ENCODE data around the gene TFG. TPM values are rescaled to one million over a fixed set of nuclear protein-coding genes. Genes with fewer than 3 reads are reported as not detected.

Gene TFG
- total RNA-seq, 1 donor from 2014 or later = 75.0 TPM

DNA sequence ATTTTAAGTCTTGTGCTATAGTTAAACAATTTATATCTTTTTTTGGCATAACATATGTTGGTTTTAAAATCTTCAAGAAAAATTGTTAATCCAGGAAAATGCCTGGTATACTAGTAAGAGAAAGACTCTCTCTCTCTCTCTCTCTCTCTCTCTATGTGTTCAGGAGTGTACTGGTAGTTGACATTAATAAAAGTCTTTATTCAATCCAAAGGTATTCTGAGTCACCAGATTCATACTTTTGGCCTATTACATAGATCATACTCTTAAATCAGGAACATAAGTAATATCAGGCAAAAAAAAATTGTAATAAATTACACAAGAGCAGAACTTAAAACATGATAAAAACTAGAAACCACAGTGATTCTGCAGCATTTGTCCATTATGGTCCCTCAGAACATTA is 70.2 kb downstream of the TFG start:
- Mint-ChIP-seq H3K27ac (ENCODE audit: unreplicated experiment) (no peak overlapping the region), H3K9me3 (ENCODE audit: unreplicated experiment) (no peaks in the 10 kb centered on the region), H3K4me3 (ENCODE audit: unreplicated experiment) (no peak overlapping the region), H3K4me1 (ENCODE audit: low read depth, unreplicated experiment) (no peaks in the 10 kb centered on the region), H3K36me3 (ENCODE audit: unreplicated experiment) (no peaks in the 10 kb centered on the region), H3K27me3 (ENCODE audit: unreplicated experiment) (no peaks in the 10 kb centered on the region)
- no peak for DNase-seq
- no peak for TF ChIP-seq CTCF (IDR thresholded peaks at IDR 0.05; ENCODE audit: partially characterized antibody, unreplicated experiment)

GRCh38 chr3:100780071-100780622 is 70.9 kb downstream of the TFG start:
- Mint-ChIP-seq H3K27ac (ENCODE audit: unreplicated experiment) (no peak overlapping the region), H3K27me3 (ENCODE audit: unreplicated experiment) (no peaks in the 10 kb centered on the region), H3K4me1 (ENCODE audit: low read depth, unreplicated experiment) (no peaks in the 10 kb centered on the region), H3K9me3 (ENCODE audit: unreplicated experiment) (no peaks in the 10 kb centered on the region), H3K4me3 (ENCODE audit: unreplicated experiment) (no peak overlapping the region), H3K36me3 (ENCODE audit: unreplicated experiment) (no peaks in the 10 kb centered on the region)
- DNase-seq = no peak
- TF ChIP-seq CTCF (IDR thresholded peaks at IDR 0.05; ENCODE audit: partially characterized antibody, unreplicated experiment) = no peak

DNA sequence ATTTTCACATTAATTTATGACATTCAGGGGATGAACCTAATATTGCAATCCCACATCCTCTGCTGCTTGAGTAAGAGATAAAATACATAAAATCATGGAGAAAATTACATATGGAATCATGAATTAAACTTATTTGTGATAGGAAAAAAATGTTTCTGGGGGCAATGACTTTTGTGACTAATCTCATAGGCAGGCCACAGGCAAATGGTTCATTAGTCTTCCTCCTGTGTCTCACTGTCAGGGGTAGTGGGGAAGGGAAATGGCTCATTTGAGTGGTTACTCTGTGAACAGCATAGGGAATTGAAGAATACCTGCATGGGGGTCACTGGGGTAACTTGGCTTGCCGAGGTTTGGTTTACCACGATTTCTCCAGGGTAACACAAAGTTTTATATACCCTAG is 72.0 kb downstream of the TFG start:
- Mint-ChIP-seq H3K27me3 (ENCODE audit: unreplicated experiment) (no peaks in the 10 kb centered on the region), H3K27ac (ENCODE audit: unreplicated experiment) (no peak overlapping the region), H3K4me1 (ENCODE audit: low read depth, unreplicated experiment) (no peaks in the 10 kb centered on the region), H3K36me3 (ENCODE audit: unreplicated experiment) (no peaks in the 10 kb centered on the region), H3K9me3 (ENCODE audit: unreplicated experiment) (no peaks in the 10 kb centered on the region), H3K4me3 (ENCODE audit: unreplicated experiment) (no peak overlapping the region)
- no peak for DNase-seq
- no peak for TF ChIP-seq CTCF (IDR thresholded peaks at IDR 0.05; ENCODE audit: partially characterized antibody, unreplicated experiment)

GRCh38 chr3:100782348-100782747 is 73.1 kb downstream of the TFG start:
- no peak for TF ChIP-seq CTCF (IDR thresholded peaks at IDR 0.05; ENCODE audit: partially characterized antibody, unreplicated experiment)

DNA sequence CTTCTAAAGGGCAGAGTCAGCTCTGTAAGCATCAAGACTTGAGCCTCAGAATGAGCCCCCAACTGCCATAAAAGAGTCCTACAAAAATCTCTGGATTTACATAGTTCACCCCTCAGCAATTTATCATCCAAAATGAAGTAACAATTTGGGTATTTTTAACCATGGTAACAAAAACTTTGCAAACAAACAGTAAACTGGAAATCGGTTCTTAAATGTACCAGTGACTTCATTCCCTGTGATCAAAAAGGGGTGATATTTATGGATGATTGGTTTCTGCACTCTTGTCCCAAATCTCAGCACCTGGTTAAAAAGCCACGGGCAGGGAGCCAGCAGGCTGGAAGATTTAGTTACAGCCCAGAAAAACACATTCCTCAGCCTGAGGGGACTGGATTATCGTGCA is 73.6 kb downstream of the TFG start:
- Mint-ChIP-seq H3K27ac (ENCODE audit: unreplicated experiment) (no peak overlapping the region), H3K4me1 (ENCODE audit: low read depth, unreplicated experiment) (no peaks in the 10 kb centered on the region), H3K4me3 (ENCODE audit: unreplicated experiment) (no peak overlapping the region), H3K36me3 (ENCODE audit: unreplicated experiment) (no peaks in the 10 kb centered on the region), H3K27me3 (ENCODE audit: unreplicated experiment) (no peaks in the 10 kb centered on the region), H3K9me3 (ENCODE audit: unreplicated experiment) (no peaks in the 10 kb centered on the region)
- no peak for TF ChIP-seq CTCF (IDR thresholded peaks at IDR 0.05; ENCODE audit: partially characterized antibody, unreplicated experiment)
- DNase-seq = no peak

More at GRCh38 chr3:100782348-100782747, 73.1 kb downstream of the TFG start:
- Mint-ChIP-seq H3K27ac (ENCODE audit: unreplicated experiment) (no peak overlapping the region), H3K36me3 (ENCODE audit: unreplicated experiment) (no peaks in the 10 kb centered on the region), H3K4me3 (ENCODE audit: unreplicated experiment) (no peak overlapping the region), H3K4me1 (ENCODE audit: low read depth, unreplicated experiment) (no peaks in the 10 kb centered on the region), H3K27me3 (ENCODE audit: unreplicated experiment) (no peaks in the 10 kb centered on the region), H3K9me3 (ENCODE audit: unreplicated experiment) (no peaks in the 10 kb centered on the region)
- DNase-seq = no peak
